ENCODE results near the gene ILDR2.

The ILDR2 gene

GRCh38 chr1:166865926-166866325 lies 109.4 kb downstream of the ILDR2 start:
- no peak for TF ChIP-seq CTCF (IDR thresholded peaks at IDR 0.05; ENCODE audit: control insufficient read depth, insufficient read depth, low read depth, low read length, missing control alignments)
- no peak overlapping the region for H3K4me3 ChIP-seq (ENCODE audit: control insufficient read depth, low read depth, low read length)
- DNase-seq (ENCODE audit: low read depth), result no peak

GRCh38 chr1:166859597-166859996 lies 115.7 kb downstream of the ILDR2 start:
- no peak overlapping the region for H3K4me3 ChIP-seq (ENCODE audit: control insufficient read depth, low read depth, low read length)
- TF ChIP-seq CTCF (IDR thresholded peaks at IDR 0.05; ENCODE audit: control insufficient read depth, insufficient read depth, low read depth, low read length, missing control alignments), result no peak
- DNase-seq (ENCODE audit: low read depth), result no peak

GRCh38 chr1:166858726-166859419 lies 116.5 kb downstream of the ILDR2 start:
- H3K4me3 ChIP-seq (ENCODE audit: control insufficient read depth, low read depth, low read length), result no peak overlapping the region
- TF ChIP-seq CTCF (IDR thresholded peaks at IDR 0.05; ENCODE audit: control insufficient read depth, insufficient read depth, low read depth, low read length, missing control alignments), result no peak
- no peak for DNase-seq (ENCODE audit: low read depth)

Measured in AG09309 (cell line).